Islet of Langerhans (tissue), 1 donor: ENCODE data around the gene ABCG4.
"Not testable (repeated sequence)": the region's sequence is repeated elsewhere in the genome, so short reads cannot be mapped to it uniquely, and the experiment has no call there.

Source experiments
- FAIRE-seq: peaks from one replicate; lab custom pipeline; 2011; peaks lifted over from hg19 to GRCh38; lab: Jason Lieb, UNC

The ABCG4 gene

GRCh38 chr11:119154178-119154577 is 5.3 kb downstream of the ABCG4 start:
- no peak for FAIRE-seq

GRCh38 chr11:119155733-119156492 is 7.1 kb downstream of the ABCG4 start:
- FAIRE-seq = no peak

- no peak for FAIRE-seq
These were observed 7.6 kb downstream of the ABCG4 start for GRCh38 chr11:119156496-119156895.

DNA sequence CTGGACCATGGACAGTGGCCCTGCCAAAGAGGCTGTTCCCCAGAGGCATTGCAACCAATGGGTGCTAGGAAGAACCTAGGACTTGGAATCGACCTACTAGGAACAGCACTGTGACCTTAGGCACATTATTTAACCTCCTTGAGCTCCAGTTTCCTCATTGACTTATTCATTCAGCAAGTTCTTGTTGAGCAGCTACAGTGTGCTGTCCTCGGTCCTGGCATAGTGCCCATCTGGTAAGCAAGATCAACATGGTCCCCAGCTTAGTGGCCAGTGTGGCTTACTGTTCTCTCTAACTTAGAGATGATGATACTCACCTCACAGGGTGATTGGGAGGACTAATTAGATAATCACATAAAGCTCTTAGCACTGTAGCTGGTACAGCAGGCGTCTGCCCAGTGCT is 8.2 kb downstream of the ABCG4 start:
- FAIRE-seq = no peak

GRCh38 chr11:119158467-119158866 is 9.6 kb downstream of the ABCG4 start:
- no peak for FAIRE-seq

DNA sequence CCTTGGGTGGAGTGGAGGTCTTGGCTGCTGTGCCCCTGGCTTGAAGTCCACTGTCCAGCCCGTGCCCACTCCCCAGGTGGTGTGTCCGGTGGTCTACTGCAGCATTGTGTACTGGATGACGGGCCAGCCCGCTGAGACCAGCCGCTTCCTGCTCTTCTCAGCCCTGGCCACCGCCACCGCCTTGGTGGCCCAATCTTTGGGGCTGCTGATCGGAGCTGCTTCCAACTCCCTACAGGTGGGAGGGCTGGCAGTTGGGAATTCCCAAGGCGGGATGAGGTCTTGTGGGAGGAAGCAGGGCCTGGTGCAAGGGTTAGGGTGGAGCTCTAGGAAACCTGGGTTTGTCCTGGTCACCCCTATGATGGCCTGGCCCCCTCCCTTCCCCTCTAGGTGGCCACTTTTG is 11.3 kb downstream of the ABCG4 start:
- FAIRE-seq = no peak

DNA sequence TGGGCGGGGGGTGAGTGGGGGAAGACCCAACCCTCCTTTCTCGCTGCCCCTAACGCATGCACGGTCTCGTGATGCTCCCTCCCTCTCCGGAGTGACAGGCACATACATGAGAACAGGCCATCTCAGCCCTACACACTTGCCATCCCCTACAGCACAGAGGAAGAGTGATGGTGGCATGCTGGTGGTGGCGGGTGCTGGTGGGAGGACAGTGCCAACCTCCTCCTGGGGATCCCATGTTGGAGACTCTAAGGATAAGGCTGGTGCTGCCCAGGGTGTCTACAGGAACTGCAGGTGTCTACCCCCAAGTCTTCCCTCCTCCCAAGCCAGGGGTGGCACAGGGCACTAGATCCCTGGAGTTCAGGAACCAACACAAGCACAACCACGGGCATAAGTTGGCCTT is 13.0 kb downstream of the ABCG4 start:
- FAIRE-seq = no peak

GRCh38 chr11:119166368-119167076 is 17.7 kb downstream of the ABCG4 start:
- FAIRE-seq = no peak

GRCh38 chr11:119167077-119167458 is 18.2 kb downstream of the ABCG4 start:
- FAIRE-seq = not testable (repeated sequence)

DNA sequence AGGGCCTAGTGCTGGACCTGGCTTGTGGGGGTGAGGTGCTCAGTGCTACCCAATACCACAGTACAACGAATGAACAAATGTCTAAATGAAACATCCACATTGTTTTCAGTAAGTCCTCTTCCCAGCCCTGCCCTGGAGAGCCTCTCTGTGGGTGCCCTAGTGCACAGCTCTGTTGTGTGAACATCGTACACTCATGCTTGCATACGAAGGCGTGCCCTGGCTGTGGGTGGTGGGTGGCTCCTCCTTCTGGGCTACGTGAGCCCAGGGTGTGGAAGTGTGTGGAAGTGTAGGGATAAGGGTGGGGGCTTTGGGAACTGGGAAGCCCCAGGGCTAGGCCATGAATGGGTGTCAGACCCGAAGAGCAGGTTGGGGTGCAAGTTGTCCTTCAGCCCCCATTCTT is 19.1 kb downstream of the ABCG4 start:
- no peak for FAIRE-seq

- FAIRE-seq = no peak
These were observed 19.8 kb downstream of the ABCG4 start, which contains the start of gene NLRX1 for GRCh38 chr11:119168471-119169281. Gene NLRX1, plus strand, starts transcription at chr11:119168725. Its CDS starts 2,679 bp downstream, at chr11:119171404.

DNA sequence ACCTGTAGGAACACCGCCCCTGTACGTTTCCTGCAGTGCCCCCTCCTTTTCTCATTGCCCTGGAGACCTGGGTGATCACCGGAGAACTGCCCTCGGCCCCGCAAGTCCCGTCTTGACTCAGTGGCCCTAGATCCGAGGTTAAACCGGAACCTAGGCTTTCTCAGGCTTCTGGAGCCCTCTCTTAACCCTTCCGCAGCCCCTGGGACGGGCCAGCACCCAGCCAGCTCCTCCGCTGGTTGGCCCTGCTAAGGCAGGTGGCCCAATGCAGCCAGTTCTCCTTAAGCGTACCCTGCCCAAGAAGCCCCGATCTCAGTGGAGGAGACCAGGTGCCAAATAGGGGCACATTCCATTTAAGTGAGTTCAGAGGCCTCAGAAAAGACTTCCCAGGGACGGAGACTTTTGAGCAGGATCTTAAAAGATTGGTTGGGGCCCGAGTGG is 20.4 kb downstream of the ABCG4 start:
- no peak for FAIRE-seq

GRCh38 chr11:119172513-119172912 is 23.7 kb downstream of the ABCG4 start:
- no peak for FAIRE-seq

DNA sequence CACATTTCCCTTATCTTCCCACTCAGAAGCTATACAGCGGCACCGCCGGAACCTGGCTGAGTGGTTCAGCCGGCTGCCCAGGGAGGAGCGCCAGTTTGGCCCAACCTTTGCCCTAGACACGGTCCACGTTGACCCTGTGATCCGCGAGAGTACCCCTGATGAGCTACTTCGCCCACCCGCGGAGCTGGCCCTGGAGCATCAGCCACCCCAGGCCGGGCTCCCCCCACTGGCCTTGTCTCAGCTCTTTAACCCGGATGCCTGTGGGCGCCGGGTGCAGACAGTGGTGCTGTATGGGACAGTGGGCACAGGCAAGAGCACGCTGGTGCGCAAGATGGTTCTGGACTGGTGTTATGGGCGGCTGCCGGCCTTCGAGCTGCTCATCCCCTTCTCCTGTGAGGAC is 24.6 kb downstream of the ABCG4 start:
- FAIRE-seq = no peak

DNA sequence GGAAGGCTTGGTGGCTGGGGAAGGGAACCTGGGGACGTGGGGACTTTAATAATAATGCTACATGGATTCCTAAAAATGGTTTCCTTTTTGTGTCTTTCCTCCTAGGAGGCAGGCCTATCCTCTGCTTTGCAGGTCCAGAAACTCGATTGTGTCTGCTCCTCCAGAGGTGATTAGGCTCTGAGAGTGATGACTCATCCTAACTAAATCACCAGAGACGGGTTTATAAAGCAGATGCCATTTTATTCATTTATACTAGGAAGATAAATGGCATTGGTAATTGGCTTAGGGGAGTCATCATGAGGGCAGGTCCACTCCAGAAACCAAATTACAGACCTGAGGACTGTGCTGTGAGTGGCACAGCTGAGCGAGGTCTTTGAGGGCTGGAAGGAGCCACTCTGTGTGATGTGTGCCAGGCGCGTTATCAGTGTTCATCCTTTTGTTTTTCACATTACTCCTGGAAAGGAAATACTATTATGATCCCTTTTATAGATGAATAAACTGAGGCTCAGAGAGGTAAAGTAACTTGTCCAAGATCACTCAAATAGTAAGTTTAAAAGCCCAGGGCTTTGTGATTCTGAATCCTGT is 26.7 kb downstream of the ABCG4 start:
- FAIRE-seq = no peak

DNA sequence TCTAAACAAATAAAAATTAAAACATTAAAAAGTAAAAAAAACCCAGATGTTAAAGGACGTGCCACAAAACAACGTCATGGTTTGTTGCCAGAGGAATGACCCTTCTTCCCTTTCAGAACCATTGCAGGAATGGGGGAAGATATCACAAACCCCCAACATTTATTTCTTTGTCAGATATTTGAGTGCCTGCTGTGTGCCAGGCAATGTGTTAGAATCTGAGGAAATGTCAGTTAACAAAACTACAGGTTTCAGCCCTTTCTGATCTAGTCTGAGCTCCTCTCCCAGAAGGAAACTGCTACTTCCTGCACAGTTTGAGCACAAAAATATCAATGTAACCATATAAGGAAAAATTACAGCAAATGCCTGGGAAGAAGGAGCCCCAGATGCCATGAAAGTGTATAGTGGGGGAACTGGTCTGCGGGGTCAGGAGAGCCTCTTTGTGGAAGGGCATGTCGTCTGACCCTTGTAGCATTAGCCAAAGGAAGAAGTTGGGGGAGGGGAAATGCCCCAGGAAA is 29.4 kb downstream of the ABCG4 start:
- no peak for FAIRE-seq

DNA sequence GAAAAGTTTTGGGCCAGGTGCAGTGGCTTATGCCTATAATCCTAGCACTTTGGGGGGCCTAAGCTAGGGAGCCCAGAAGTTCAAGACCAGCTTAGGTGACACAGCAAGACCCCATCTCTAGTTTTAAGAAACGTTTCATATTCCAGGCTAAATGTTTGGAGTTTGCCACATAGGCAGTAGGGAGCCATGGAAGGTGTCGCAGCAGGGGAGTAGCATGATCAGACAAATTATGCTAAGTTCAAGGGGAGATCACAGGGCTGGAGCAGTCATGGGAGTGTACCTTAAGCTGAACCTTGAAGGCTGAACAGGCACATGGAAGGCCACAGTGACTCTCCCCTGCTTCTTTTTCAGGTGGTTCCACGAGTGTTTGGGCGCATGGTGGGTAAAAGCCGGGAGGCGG is 30.5 kb downstream of the ABCG4 start:
- FAIRE-seq = no peak

- FAIRE-seq = no peak
These were observed 31.1 kb downstream of the ABCG4 start for GRCh38 chr11:119179983-119180382.

DNA sequence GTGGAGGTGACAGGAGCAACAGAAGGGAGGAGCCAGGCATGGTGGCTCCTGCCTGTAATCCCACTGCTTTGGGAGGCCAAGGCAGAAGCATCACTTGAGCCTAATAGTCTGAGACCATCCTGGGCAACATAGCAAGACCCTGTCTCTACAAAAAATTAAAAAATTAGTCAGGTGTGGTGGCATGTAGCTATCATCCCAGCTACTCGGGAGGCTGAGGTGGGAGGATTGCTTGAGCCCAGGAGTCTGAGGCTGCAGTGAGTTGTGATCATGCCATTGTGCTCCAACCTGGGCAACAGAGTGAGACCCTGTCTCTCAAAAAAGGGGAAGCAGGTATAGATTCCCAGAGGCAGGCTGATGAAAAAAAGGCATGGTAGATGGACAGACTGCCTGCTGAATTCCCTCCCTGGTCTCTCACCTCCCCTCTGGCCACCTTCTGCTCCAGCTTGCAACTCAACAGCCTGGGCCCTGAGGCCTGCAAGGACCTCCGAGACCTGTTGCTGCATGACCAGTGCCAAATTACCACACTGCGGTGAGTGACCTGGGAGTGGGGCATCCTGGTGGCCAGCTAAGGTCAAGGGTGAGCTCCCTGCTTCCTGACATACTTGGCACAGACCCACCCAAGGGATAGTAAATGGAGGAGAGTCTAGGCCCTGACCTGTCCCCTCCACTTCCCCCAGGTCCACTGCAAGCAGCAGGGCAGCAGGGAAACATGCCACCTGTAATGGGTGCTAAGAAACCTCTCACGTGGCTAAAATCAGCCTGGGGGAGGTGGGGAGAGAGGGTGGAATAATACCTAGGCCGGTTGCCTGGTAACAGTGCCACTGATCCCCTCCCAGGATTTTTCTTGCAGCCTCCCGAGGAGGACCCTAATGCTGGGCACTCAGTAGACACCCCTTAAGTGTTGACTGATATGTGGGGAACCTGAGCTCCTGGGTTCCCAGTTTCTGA is 32.2 kb downstream of the ABCG4 start:
- no peak for FAIRE-seq

- FAIRE-seq = no peak
These were observed 33.0 kb downstream of the ABCG4 start for GRCh38 chr11:119181677-119182412.
